ENCODE results near the gene LCNL1. TPM values are rescaled to one million over a fixed set of nuclear protein-coding genes. Genes with fewer than 3 reads are reported as not detected.
A peak's percentile ranks its signal among the peaks of the same experiment; 100 is the strongest.

Gene LCNL1
- total RNA-seq, 1 donor from 2014 or later = 2.0 TPM

GRCh38 chr9:136941231-136942111, 41.3 kb upstream of the LCNL1 start:
- Histone ChIP-seq H3K36me3 (peaks cover 0 to 38% of the 10 kb centered on the region in 2 donors), H3K27ac (no peak overlapping the region), H3K4me1 (peaks cover 22% of the 10 kb centered on the region), H3K4me3 (no peak overlapping the region), H3K27me3 (no peaks in the 10 kb centered on the region), H3K9me3 (no peaks in the 10 kb centered on the region)
- intact Hi-C loops (cut with DNase I) = loop anchor here (5.0 kb wide), 1 partner anchor 86 kb away; the partner anchor contains the start of gene ABCA2
- DNase-seq (ENCODE audit: extremely low spot score in 2 of 2) = no peak
- TF ChIP-seq POLR2A (IDR thresholded peaks at IDR 0.05) (no peak), CTCF (IDR thresholded peaks at IDR 0.05) (no peak), POLR2AphosphoS5 (IDR thresholded peaks at IDR 0.05; ENCODE audit: insufficient read depth in 1 of 2, low read depth in 1 of 2) (no peak)

GRCh38 chr9:136942112-136942880, 40.5 kb upstream of the LCNL1 start:
- intact Hi-C loops (cut with DNase I) = loop anchor here (5.0 kb wide), 1 partner anchor 85 kb away; the partner anchor contains the start of gene ABCA2
- Histone ChIP-seq H3K4me3 (no peak overlapping the region), H3K36me3 (peaks cover 0 to 38% of the 10 kb centered on the region in 2 donors), H3K4me1 (peaks cover 26% of the 10 kb centered on the region), H3K27me3 (no peaks in the 10 kb centered on the region), H3K27ac (no peak overlapping the region), H3K9me3 (no peaks in the 10 kb centered on the region)
- DNase-seq (ENCODE audit: extremely low spot score in 2 of 2) = no peak
- TF ChIP-seq POLR2AphosphoS5 (IDR thresholded peaks at IDR 0.05; ENCODE audit: insufficient read depth in 1 of 2, low read depth in 1 of 2) = no peak
- TF ChIP-seq POLR2A (IDR thresholded peaks at IDR 0.05) = no peak
- no peak for TF ChIP-seq CTCF (IDR thresholded peaks at IDR 0.05)

GRCh38 chr9:136942881-136943230, 39.9 kb upstream of the LCNL1 start:
- peaks cover 32% of the 10 kb centered on the region for H3K4me1 ChIP-seq
- no peak for DNase-seq (ENCODE audit: extremely low spot score in 2 of 2)
- peaks cover 0 to 38% of the 10 kb centered on the region in 2 donors for H3K36me3 ChIP-seq
- H3K27me3 ChIP-seq = no peaks in the 10 kb centered on the region
- intact Hi-C loops (cut with DNase I) = loop anchor here (5.0 kb wide), 1 partner anchor 84 kb away; the partner anchor contains the start of gene ABCA2
- TF ChIP-seq POLR2A (IDR thresholded peaks at IDR 0.05) (no peak), POLR2AphosphoS5 (IDR thresholded peaks at IDR 0.05; ENCODE audit: insufficient read depth in 1 of 2, low read depth in 1 of 2) (no peak), CTCF (IDR thresholded peaks at IDR 0.05) (no peak)
- H3K9me3 ChIP-seq = no peaks in the 10 kb centered on the region
- H3K4me3 ChIP-seq = peak overlapping the region; percentile 60 to 83
- H3K27ac ChIP-seq = no peak overlapping the region

GRCh38 chr9:136943291-136944211, 39.2 kb upstream of the LCNL1 start:
- H3K9me3 ChIP-seq = no peaks in the 10 kb centered on the region
- TF ChIP-seq POLR2AphosphoS5 (IDR thresholded peaks at IDR 0.05; ENCODE audit: insufficient read depth in 1 of 2, low read depth in 1 of 2) = peak in 1 of 2 donors; percentile 41
- TF ChIP-seq CTCF (IDR thresholded peaks at IDR 0.05) = no peak
- no peak for TF ChIP-seq POLR2A (IDR thresholded peaks at IDR 0.05)
- intact Hi-C loops (cut with DNase I) = loop anchor here (2.0 to 5.0 kb wide), 2 partner anchors 84 to 95 kb away; partner anchors contain the start of genes ABCA2 and PHPT1
- DNase-seq (ENCODE audit: extremely low spot score in 2 of 2) = no peak
- peak overlapping the region; percentile 77 for H3K27ac ChIP-seq
- H3K4me3 ChIP-seq = peak overlapping the region; percentile 60 to 83
- H3K27me3 ChIP-seq = no peaks in the 10 kb centered on the region
- H3K4me1 ChIP-seq = peaks cover 36% of the 10 kb centered on the region
- peaks cover 0 to 38% of the 10 kb centered on the region in 2 donors for H3K36me3 ChIP-seq

Data from vagina (tissue), 2 donors.